Liver (tissue), 3 donors: ENCODE measurements around the gene RPP21.

Experiments
- EGR1 ChIP-seq, 2 donors: IDR thresholded peaks; 2 replicates each; pipeline ENCODE4 v1.6.1; 2016 to 2018; ENCODE audit warnings: antibody characterized with exemption in 2 of 2, low read depth in 2 of 2
- FOXA1 ChIP-seq: IDR thresholded peaks from 2 replicates; pipeline ENCODE4 v1.6.1; 2016; ENCODE audit warnings: antibody characterized with exemption
- JUND ChIP-seq, 2 donors: IDR thresholded peaks; 2 replicates each; pipeline ENCODE4 v1.6.1; 2016; ENCODE audit warnings: antibody characterized with exemption in 2 of 2
- MAX ChIP-seq: IDR thresholded peaks from 2 replicates; pipeline ENCODE4 v1.6.1; 2016; ENCODE audit warnings: antibody characterized with exemption
- RXRA ChIP-seq, 2 donors: IDR thresholded peaks; 2 replicates each; pipeline ENCODE4 v1.6.1; 2017 to 2018; ENCODE audit warnings: antibody characterized with exemption in 2 of 2, mild to moderate bottlenecking in 1 of 2
- SP1 ChIP-seq: IDR thresholded peaks from 2 replicates; pipeline ENCODE4 v1.6.1; 2018; ENCODE audit warnings: antibody characterized with exemption, mild to moderate bottlenecking
- TAF1 ChIP-seq: conservative IDR thresholded peaks from 2 replicates; pipeline ENCODE4 v1.6.1; 2016; ENCODE audit warnings: antibody characterized with exemption, mild to moderate bottlenecking
- YY1 ChIP-seq: IDR thresholded peaks from 2 replicates; pipeline ENCODE4 v1.6.1; 2016; ENCODE audit warnings: antibody characterized with exemption, mild to moderate bottlenecking
- TF ChIP-seq, protein P1 (sequence below): fragments of 150-350 bp; IDR thresholded peaks from 2 replicates; pipeline ENCODE4 v1.5.1; 2017; ENCODE audit warnings: improper control_type of control experiment, low read depth, low read length; ENCODE audit not compliant: missing input control
- TF ChIP-seq, protein P2 (sequence below): IDR thresholded peaks from 2 replicates; pipeline ENCODE4 v1.6.1; 2016; ENCODE audit warnings: antibody characterized with exemption, mild to moderate bottlenecking
- TF ChIP-seq, protein P3 (sequence below): IDR thresholded peaks from 2 replicates; pipeline ENCODE4 v1.6.1; 2016; ENCODE audit warnings: antibody characterized with exemption
- donor health status: healthy.
- donor health status: healthy.

- TF ChIP-seq, protein P1, sequence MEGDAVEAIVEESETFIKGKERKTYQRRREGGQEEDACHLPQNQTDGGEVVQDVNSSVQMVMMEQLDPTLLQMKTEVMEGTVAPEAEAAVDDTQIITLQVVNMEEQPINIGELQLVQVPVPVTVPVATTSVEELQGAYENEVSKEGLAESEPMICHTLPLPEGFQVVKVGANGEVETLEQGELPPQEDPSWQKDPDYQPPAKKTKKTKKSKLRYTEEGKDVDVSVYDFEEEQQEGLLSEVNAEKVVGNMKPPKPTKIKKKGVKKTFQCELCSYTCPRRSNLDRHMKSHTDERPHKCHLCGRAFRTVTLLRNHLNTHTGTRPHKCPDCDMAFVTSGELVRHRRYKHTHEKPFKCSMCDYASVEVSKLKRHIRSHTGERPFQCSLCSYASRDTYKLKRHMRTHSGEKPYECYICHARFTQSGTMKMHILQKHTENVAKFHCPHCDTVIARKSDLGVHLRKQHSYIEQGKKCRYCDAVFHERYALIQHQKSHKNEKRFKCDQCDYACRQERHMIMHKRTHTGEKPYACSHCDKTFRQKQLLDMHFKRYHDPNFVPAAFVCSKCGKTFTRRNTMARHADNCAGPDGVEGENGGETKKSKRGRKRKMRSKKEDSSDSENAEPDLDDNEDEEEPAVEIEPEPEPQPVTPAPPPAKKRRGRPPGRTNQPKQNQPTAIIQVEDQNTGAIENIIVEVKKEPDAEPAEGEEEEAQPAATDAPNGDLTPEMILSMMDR = no peak
- no peak for TF ChIP-seq JUND (IDR thresholded peaks at IDR 0.05)
- TF ChIP-seq EGR1 (IDR thresholded peaks at IDR 0.05; ENCODE audit: low read depth in 2 of 2) = no peak
- TF ChIP-seq SP1 = no peak
- TF ChIP-seq, protein P2, sequence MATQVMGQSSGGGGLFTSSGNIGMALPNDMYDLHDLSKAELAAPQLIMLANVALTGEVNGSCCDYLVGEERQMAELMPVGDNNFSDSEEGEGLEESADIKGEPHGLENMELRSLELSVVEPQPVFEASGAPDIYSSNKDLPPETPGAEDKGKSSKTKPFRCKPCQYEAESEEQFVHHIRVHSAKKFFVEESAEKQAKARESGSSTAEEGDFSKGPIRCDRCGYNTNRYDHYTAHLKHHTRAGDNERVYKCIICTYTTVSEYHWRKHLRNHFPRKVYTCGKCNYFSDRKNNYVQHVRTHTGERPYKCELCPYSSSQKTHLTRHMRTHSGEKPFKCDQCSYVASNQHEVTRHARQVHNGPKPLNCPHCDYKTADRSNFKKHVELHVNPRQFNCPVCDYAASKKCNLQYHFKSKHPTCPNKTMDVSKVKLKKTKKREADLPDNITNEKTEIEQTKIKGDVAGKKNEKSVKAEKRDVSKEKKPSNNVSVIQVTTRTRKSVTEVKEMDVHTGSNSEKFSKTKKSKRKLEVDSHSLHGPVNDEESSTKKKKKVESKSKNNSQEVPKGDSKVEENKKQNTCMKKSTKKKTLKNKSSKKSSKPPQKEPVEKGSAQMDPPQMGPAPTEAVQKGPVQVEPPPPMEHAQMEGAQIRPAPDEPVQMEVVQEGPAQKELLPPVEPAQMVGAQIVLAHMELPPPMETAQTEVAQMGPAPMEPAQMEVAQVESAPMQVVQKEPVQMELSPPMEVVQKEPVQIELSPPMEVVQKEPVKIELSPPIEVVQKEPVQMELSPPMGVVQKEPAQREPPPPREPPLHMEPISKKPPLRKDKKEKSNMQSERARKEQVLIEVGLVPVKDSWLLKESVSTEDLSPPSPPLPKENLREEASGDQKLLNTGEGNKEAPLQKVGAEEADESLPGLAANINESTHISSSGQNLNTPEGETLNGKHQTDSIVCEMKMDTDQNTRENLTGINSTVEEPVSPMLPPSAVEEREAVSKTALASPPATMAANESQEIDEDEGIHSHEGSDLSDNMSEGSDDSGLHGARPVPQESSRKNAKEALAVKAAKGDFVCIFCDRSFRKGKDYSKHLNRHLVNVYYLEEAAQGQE = no peak
- no peak for TF ChIP-seq MAX
- TF ChIP-seq RXRA (IDR thresholded peaks at IDR 0.05) = no peak
- no peak for TF ChIP-seq FOXA1
- TF ChIP-seq, protein P3, sequence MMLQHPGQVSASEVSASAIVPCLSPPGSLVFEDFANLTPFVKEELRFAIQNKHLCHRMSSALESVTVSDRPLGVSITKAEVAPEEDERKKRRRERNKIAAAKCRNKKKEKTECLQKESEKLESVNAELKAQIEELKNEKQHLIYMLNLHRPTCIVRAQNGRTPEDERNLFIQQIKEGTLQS = no peak
- no peak for TF ChIP-seq TAF1
- TF ChIP-seq YY1 = no peak
These were observed 4.0 kb downstream of the RPP21 start for GRCh38 chr6:30348957-30349356.
